ENCODE results near the gene PTPN18. TPM values are rescaled to one million over a fixed set of nuclear protein-coding genes. Genes with fewer than 3 reads are reported as not detected.
A peak's percentile ranks its signal among the peaks of the same experiment; 100 is the strongest.

Gene PTPN18
- total RNA-seq, 1 donor from 2014 or later: 10.4 TPM

- DNase-seq (ENCODE audit: low read depth) (peak; percentile 29), FAIRE-seq (no peak)
- H3K79me2 ChIP-seq (ENCODE audit: insufficient read depth, low read length): peaks cover 45% of the 10 kb centered on the region
- H3K4me3 ChIP-seq (ENCODE audit: insufficient read depth, low read depth, low read length): peak overlapping the region; percentile 86
- H3K4me3 Mint-ChIP-seq (ENCODE audit: unreplicated experiment): peak overlapping the region; percentile 86
- H3K27ac Mint-ChIP-seq (ENCODE audit: unreplicated experiment): peak overlapping the region; percentile 89
- peak overlapping the region; percentile 98 for H3K4me2 ChIP-seq (ENCODE audit: low read length)
- H3K9me3 ChIP-seq (ENCODE audit: insufficient read depth, low read depth, low read length): no peaks in the 10 kb centered on the region
- peak overlapping the region; percentile 100 for H2AFZ ChIP-seq (ENCODE audit: low read depth, low read length)
- no peaks in the 10 kb centered on the region for H3K27me3 Mint-ChIP-seq (ENCODE audit: low read depth, unreplicated experiment)
- no peak for TF ChIP-seq EZH2 (IDR thresholded peaks at IDR 0.05; ENCODE audit: insufficient read depth, low read length)
- TF ChIP-seq, protein P1, sequence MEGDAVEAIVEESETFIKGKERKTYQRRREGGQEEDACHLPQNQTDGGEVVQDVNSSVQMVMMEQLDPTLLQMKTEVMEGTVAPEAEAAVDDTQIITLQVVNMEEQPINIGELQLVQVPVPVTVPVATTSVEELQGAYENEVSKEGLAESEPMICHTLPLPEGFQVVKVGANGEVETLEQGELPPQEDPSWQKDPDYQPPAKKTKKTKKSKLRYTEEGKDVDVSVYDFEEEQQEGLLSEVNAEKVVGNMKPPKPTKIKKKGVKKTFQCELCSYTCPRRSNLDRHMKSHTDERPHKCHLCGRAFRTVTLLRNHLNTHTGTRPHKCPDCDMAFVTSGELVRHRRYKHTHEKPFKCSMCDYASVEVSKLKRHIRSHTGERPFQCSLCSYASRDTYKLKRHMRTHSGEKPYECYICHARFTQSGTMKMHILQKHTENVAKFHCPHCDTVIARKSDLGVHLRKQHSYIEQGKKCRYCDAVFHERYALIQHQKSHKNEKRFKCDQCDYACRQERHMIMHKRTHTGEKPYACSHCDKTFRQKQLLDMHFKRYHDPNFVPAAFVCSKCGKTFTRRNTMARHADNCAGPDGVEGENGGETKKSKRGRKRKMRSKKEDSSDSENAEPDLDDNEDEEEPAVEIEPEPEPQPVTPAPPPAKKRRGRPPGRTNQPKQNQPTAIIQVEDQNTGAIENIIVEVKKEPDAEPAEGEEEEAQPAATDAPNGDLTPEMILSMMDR (IDR thresholded peaks at IDR 0.05; ENCODE audit: insufficient read depth, low read depth, low read length): no peak
- peaks cover 22% of the 10 kb centered on the region for H4K20me1 ChIP-seq (ENCODE audit: insufficient read depth, low read length)
- peaks cover 26% of the 10 kb centered on the region for H3K4me1 ChIP-seq (ENCODE audit: insufficient read depth, low read length)
- H3K27me3 ChIP-seq (ENCODE audit: insufficient read depth, low read length): no peaks in the 10 kb centered on the region
- H3K36me3 Mint-ChIP-seq (ENCODE audit: low read depth, unreplicated experiment): peaks cover 13% of the 10 kb centered on the region
- peaks cover 2% of the 10 kb centered on the region for H3K9me3 Mint-ChIP-seq (ENCODE audit: unreplicated experiment)
- peak overlapping the region; percentile 56 for H3K27ac ChIP-seq (ENCODE audit: low read depth, low read length)
- H3K4me1 Mint-ChIP-seq (ENCODE audit: low read depth, unreplicated experiment): peaks cover 24% of the 10 kb centered on the region
- peak overlapping the region; percentile 87 for H3K9ac ChIP-seq (ENCODE audit: low read length)
- peaks cover 4% of the 10 kb centered on the region for H3K36me3 ChIP-seq (ENCODE audit: insufficient read depth, low read length)
These were observed 15.8 kb downstream of the PTPN18 start for GRCh38 chr2:130371723-130372054.

- peak overlapping the region; percentile 98 for H3K4me2 ChIP-seq (ENCODE audit: low read length)
- Mint-ChIP-seq H3K9me3 (ENCODE audit: unreplicated experiment) (peaks cover 2% of the 10 kb centered on the region), H3K4me3 (ENCODE audit: unreplicated experiment) (peak overlapping the region; percentile 87), H3K27ac (ENCODE audit: unreplicated experiment) (peak overlapping the region; percentile 89), H3K4me1 (ENCODE audit: low read depth, unreplicated experiment) (peaks cover 24% of the 10 kb centered on the region), H3K27me3 (ENCODE audit: low read depth, unreplicated experiment) (no peaks in the 10 kb centered on the region), H3K36me3 (ENCODE audit: low read depth, unreplicated experiment) (peaks cover 13% of the 10 kb centered on the region)
- no peaks in the 10 kb centered on the region for H3K9me3 ChIP-seq (ENCODE audit: insufficient read depth, low read depth, low read length)
- peak overlapping the region; percentile 56 for H3K27ac ChIP-seq (ENCODE audit: low read depth, low read length)
- peak overlapping the region; percentile 87 for H3K9ac ChIP-seq (ENCODE audit: low read length)
- peak overlapping the region; percentile 86 for H3K4me3 ChIP-seq (ENCODE audit: insufficient read depth, low read depth, low read length)
- peak overlapping the region; percentile 100 for H2AFZ ChIP-seq (ENCODE audit: low read depth, low read length)
- peaks cover 49% of the 10 kb centered on the region for H3K79me2 ChIP-seq (ENCODE audit: insufficient read depth, low read length)
- H3K27me3 ChIP-seq (ENCODE audit: insufficient read depth, low read length): no peaks in the 10 kb centered on the region
- peaks cover 26% of the 10 kb centered on the region for H3K4me1 ChIP-seq (ENCODE audit: insufficient read depth, low read length)
- DNase-seq (ENCODE audit: low read depth) (peak; percentile 59), FAIRE-seq (no peak)
- peaks cover 28% of the 10 kb centered on the region for H4K20me1 ChIP-seq (ENCODE audit: insufficient read depth, low read length)
- peaks cover 4% of the 10 kb centered on the region for H3K36me3 ChIP-seq (ENCODE audit: insufficient read depth, low read length)
- no peak for TF ChIP-seq EZH2 (IDR thresholded peaks at IDR 0.05; ENCODE audit: insufficient read depth, low read length)
- TF ChIP-seq, protein P1 (IDR thresholded peaks at IDR 0.05; ENCODE audit: insufficient read depth, low read depth, low read length): peak; percentile 46
These were observed 16.4 kb downstream of the PTPN18 start for GRCh38 chr2:130372055-130372832.

Measured in astrocyte (in vitro differentiated cells and primary cell).